Measurements from ENCODE around the gene OR2A14. TPM values are rescaled to one million over a fixed set of nuclear protein-coding genes. Genes with fewer than 3 reads are reported as not detected.

Gene OR2A14, protein sequence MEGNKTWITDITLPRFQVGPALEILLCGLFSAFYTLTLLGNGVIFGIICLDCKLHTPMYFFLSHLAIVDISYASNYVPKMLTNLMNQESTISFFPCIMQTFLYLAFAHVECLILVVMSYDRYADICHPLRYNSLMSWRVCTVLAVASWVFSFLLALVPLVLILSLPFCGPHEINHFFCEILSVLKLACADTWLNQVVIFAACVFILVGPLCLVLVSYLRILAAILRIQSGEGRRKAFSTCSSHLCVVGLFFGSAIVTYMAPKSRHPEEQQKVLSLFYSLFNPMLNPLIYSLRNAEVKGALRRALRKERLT
- not detected in 2 replicates for total RNA-seq

DNA sequence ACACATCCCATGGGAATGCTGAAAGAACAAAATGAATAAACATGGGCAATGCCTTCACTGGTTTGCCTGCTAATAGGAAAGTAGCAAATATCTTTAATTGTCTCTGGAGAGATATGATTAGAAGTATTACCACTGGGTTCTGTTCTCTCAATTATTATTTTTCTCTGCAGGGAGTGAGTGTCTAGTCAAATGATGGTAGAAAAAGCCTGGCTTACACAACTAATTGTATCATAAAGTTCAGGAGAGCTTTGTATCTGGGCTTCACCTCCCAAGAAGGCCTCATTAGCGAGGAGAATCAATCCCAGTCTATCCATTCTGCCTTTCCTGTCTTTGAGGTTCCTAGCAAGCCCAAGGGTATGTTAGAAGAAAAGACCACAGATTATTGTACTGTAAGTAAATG lies at the start of gene OR2A14:
TSS of gene OR2A14 (plus strand) at position 301 of the 400 bp plus-strand sequence. CDS start 5,937 bp downstream, outside the sequence.

DNA sequence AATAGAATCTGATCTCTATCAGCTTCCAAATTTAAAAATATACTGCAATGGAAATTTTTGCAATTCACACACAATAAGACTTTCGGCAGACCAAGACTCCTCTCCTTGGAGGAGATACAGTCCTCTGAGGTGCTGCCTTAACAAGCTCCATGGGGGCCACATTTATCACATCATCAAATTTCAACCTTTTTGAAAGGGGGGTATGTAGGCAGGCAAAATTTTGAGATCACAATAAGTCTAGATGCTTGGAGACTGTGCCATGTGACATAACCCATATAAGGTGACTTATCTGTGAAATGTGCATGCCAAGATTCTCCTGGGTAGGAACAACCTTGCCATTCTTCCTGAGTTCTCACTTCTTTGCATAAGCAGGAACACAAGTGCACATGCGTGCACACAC lies 37.0 kb upstream of the OR2A14 start, which contains the start of gene OR2A12:
TSS of gene OR2A12 (plus strand) at position 301 of the 400 bp plus-strand sequence. CDS start 8,830 bp downstream, outside the sequence.

DNA sequence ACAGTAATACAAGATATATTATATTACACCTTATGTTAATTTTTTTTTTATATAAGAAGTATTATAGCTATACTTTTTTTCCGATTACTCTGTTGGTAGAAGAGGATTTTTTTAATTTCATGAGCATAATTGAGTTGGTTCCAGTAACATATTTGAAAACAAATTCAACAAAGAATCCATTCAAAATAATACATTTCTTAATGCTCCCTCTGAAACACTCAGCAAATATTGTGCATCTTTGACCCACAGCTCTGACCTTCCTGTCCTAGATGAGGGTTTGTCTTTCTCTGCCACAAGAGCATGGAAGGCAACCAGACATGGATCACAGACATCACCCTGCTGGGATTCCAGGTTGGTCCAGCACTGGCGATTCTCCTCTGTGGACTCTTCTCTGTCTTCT lies 13.7 kb upstream of the OR2A14 start, which contains the start of gene OR2A2:
TSS of gene OR2A2 (plus strand) at position 301 of the 400 bp plus-strand sequence. CDS start at position 301, 0 bp downstream.

Other genes starting within 250 kb of the OR2A14 start
- gene TCAF1, start 221.0 kb upstream of the OR2A14 start, total RNA-seq = 62.7 and 85.1 TPM in 2 replicates
- under 0.01 TPM in 1 of 2 replicates, not detected in the other for gene OR2F2, start 187.9 kb upstream of the OR2A14 start, total RNA-seq
- gene OR2F1, start 168.3 kb upstream of the OR2A14 start, total RNA-seq = not detected in 2 replicates
- gene OR6B1, start 122.9 kb upstream of the OR2A14 start, total RNA-seq = not detected in 2 replicates
- not detected in 2 replicates for gene OR2A5, start 74.2 kb upstream of the OR2A14 start, total RNA-seq
- gene OR2A25, start 53.4 kb upstream of the OR2A14 start, total RNA-seq = not detected in 2 replicates
- not detected in 2 replicates for gene OR2A12, start 36.9 kb upstream of the OR2A14 start, total RNA-seq
- gene OR2A2, start 13.6 kb upstream of the OR2A14 start, total RNA-seq = not detected in 2 replicates
- 0.19 and 0.28 TPM in 2 replicates for gene CTAGE4, start 60.3 kb downstream of the OR2A14 start, total RNA-seq
- gene ARHGEF35, start 72.7 kb downstream of the OR2A14 start, total RNA-seq = 0.85 and 1.5 TPM in 2 replicates
- under 0.01 TPM in 1 of 2 replicates, not detected in the other for gene OR2A42, start 116.4 kb downstream of the OR2A14 start, total RNA-seq
- not detected in 2 replicates for gene OR2A7, start 141.6 kb downstream of the OR2A14 start, total RNA-seq
- gene CTAGE8, start 146.1 kb downstream of the OR2A14 start, total RNA-seq = 0.19 TPM in 1 of 2 replicates, not detected in the other
- gene OR2A1, start 189.2 kb downstream of the OR2A14 start, total RNA-seq = under 0.01 TPM in 1 of 2 replicates, not detected in the other
- gene ARHGEF5, start 232.2 kb downstream of the OR2A14 start, total RNA-seq = 1.1 and 2.1 TPM in 2 replicates